ENCODE results near the gene DGAT2.

DNA sequence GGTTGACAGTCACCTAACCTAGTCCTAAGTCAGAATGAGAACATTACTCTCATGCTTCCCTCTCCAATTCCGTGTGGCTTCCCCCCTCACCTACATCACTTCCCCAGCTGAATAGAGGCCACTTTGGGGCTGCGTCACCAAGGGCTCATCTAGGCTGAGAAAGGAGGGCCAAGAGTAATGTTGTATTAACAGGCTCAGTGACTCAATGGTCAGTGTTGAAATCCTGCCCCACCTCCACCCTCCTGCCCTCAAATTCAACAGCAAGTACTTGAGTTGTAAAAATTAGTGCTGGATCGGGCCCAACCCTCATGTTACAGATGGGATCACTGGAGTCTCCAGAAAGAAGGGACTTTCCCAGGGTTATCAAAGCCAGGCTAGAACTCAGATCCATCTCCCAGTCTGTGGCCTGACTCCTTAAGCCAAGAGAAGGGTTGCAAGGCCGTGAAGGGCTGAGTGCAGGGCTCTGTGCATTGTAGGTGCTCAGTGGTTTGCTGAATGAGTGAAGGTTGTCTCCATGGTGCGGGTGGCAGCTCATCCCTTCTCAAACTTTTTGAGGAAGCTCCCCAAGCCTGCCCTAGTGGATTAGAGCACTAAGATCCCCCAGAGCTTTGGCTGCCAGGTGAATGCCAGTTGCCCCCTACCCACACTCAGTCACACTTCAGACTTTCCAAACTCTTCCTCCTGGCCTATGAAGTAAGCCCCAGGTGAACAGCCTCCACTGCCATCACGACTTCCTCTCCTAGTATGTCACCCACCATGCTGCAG lies 3.2 kb downstream of the DGAT2 start:
- TF ChIP-seq EZH2 (IDR thresholded peaks at IDR 0.05; ENCODE audit: borderline replicate concordance, low read length), result no peak
- TF ChIP-seq, protein P1, sequence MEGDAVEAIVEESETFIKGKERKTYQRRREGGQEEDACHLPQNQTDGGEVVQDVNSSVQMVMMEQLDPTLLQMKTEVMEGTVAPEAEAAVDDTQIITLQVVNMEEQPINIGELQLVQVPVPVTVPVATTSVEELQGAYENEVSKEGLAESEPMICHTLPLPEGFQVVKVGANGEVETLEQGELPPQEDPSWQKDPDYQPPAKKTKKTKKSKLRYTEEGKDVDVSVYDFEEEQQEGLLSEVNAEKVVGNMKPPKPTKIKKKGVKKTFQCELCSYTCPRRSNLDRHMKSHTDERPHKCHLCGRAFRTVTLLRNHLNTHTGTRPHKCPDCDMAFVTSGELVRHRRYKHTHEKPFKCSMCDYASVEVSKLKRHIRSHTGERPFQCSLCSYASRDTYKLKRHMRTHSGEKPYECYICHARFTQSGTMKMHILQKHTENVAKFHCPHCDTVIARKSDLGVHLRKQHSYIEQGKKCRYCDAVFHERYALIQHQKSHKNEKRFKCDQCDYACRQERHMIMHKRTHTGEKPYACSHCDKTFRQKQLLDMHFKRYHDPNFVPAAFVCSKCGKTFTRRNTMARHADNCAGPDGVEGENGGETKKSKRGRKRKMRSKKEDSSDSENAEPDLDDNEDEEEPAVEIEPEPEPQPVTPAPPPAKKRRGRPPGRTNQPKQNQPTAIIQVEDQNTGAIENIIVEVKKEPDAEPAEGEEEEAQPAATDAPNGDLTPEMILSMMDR (IDR thresholded peaks at IDR 0.05; ENCODE audit: low read length), result no peak

Data from OCI-LY1 (cell line).